ENCODE results near the gene MVD.

Gene MVD

GRCh38 chr16:88640498-88641247 lies 22.2 kb downstream of the MVD start:
- TF ChIP-seq CTCF (IDR thresholded peaks at IDR 0.05; ENCODE audit: extremely low read depth, missing control alignments), result no peak
- no peak for DNase-seq (ENCODE audit: low spot score)

- TF ChIP-seq CTCF (IDR thresholded peaks at IDR 0.05; ENCODE audit: extremely low read depth, missing control alignments), result no peak
- DNase-seq (ENCODE audit: low spot score), result no peak
These were observed 22.8 kb downstream of the MVD start for GRCh38 chr16:88640039-88640495.

- no peak for DNase-seq (ENCODE audit: low spot score)
- no peak for TF ChIP-seq CTCF (IDR thresholded peaks at IDR 0.05; ENCODE audit: extremely low read depth, missing control alignments)
These were observed 23.5 kb downstream of the MVD start for GRCh38 chr16:88639231-88640038.

- TF ChIP-seq CTCF (IDR thresholded peaks at IDR 0.05; ENCODE audit: extremely low read depth, missing control alignments), result no peak
- DNase-seq (ENCODE audit: low spot score), result no peak
These were observed 24.3 kb downstream of the MVD start, which contains the start of gene IL17C for GRCh38 chr16:88638323-88639230. IL17C (plus strand) TSS chr16:88638572; CDS start chr16:88638642, 70 bp downstream.

GRCh38 chr16:88636488-88637265 lies 26.2 kb downstream of the MVD start:
- no peak for TF ChIP-seq CTCF (IDR thresholded peaks at IDR 0.05; ENCODE audit: extremely low read depth, missing control alignments)

GRCh38 chr16:88635671-88636319 lies 27.1 kb downstream of the MVD start:
- DNase-seq (ENCODE audit: low spot score), result no peak
- TF ChIP-seq CTCF (IDR thresholded peaks at IDR 0.05; ENCODE audit: extremely low read depth, missing control alignments), result no peak

More at GRCh38 chr16:88636488-88637265, 26.2 kb downstream of the MVD start:
- DNase-seq (ENCODE audit: low spot score), result no peak
